HG03439 (cell line): Measurements from ENCODE around the gene DEGS2.
A peak's percentile ranks its signal among the peaks of the same experiment; 100 is the strongest.

Source experiments
- ATAC-seq: cut with Tn5 transposase; IDR thresholded peaks from one replicate; pipeline ENCODE4 v1.9.1; 2021; ENCODE audit warnings: mild to moderate bottlenecking, moderate library complexity; ENCODE audit not compliant: unreplicated experiment

The DEGS2 gene

DNA sequence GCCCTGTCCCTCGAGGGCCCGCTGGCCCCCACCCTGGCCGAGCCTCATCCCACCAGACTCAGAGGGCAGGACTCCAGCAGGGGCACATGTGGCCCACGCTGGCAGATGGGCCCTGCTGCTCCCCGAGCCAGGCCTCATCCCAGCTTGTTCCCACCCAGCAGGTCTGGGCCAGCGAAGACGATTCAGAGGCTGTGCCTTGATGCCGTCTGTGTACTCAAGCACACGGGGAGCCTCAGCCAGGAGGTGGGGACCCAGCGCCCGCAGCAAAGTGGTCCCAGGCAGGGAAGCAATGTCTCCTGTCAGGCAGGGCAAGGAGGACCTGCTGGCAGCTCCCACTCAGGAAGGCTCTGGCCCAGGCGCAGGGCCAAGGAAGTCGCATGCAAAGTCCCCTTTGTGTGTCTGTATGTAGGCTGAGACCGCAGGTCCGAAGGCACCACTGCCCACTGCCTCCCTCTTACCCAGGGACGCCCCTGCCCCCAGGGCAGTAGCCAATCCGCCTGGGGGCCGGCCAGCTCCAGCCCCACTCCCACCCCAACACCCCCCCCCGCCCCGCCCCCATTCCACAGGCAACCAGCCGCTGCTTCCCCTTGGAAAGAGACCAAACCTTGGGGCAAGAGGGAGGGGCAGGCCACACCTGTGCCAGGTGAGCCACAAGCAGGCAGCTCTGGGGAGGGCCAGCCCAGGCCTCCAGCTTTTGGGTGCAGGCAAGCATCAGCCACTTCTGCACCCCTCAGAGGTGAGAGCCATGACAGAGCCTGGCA lies 9.4 kb downstream of the DEGS2 start:
- no peak for ATAC-seq

DNA sequence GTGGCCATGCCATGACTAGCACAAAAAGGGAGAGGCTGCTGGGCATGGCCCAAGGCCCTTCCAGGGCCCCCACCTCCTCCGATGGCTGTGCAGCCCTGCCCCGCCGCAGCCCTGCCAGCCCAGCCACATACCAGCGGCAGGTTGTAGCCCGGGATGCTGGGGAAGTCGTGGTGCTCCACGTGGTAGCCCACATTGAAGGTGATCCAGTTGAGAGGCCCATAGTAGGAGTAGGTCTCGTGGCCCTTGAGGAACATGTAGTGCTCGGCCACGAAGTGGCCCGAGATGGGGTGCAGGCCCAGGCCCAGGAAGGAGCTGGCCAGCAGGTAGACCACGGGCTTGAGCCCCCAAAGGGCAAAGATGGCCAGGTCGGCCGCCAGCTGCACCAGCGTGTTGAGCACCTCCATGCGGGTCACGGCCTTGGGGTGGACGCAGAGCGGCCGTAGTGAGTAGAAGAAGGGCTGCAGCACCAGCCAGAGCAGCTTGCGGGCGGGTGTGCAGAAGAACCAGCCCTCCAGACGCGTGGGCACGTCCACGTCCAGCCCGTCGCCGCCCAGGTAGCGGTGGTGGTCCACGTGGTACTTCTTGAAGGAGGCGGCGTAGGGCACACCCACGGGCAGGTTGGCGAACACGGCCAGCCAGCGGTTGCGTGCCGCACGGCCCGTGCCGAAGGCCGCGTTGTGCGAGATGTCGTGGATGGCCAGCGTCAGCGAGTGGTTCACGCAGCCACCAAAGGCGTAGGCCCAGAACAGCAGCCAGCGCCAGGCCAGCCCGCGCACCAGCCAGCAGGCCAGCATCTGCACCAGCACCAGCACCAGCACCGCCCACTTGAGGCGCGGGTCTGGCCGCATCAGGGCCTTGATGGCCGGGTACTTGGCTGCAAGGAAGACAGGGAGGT lies 10.4 kb downstream of the DEGS2 start:
- ATAC-seq = no peak

DNA sequence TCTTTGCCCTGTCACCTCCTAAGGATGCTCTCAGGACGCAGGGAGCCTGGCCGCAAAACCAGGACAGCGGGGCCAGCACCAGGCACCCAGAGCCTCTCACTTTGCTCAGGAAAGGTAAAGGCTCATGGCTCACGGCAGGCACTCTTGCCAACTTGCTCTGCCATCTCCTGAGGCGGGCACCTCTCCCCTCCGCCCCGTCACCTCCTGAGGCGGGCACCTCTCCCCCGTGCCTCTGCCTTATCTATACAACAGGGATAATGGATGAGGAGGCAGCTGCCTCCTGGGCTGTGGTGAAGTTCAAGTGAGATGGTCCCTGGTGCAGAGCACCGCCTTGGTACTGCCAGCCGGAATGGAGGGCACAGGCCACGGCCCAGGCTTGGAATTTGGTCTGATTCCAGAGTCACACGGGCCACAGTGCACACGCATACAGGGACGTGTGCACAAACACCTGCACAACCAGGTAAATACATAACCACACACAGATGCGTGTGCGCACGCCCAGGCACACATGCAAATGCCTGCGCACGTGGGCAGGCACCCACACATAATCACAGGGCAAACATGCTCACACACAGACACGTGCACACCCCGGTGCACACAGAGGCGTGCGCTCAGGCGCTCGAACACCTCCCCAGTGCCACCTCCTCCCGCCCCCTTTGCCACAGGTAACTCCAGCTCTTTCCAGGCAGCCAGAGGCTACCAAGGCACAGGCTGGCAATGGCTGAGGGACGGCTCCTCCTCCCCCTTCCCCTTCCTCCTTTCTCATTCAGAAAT lies 11.6 kb downstream of the DEGS2 start:
- no peak for ATAC-seq

DNA sequence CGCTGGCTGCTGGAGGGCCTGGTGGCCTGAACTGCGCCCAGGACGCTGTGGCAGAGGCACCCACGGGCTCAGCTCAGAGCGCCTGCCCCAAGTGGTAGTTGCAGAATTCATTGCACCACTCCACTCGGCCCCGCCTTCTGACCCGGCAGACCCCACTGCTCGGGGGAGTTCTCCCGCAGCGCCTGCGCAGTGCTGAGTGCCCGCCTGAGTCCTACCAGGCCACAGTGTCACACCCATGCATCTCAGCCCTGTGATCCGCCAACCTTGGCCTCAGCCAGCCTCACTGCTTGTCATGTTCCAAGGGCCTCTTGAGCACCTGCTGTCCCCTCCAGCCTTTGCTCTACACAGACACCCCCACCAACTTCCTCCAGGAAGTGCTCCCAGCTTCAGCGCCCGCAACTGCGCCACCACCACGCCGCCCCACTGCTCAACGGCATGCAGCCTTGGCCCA lies 12.2 kb downstream of the DEGS2 start:
- no peak for ATAC-seq

DNA sequence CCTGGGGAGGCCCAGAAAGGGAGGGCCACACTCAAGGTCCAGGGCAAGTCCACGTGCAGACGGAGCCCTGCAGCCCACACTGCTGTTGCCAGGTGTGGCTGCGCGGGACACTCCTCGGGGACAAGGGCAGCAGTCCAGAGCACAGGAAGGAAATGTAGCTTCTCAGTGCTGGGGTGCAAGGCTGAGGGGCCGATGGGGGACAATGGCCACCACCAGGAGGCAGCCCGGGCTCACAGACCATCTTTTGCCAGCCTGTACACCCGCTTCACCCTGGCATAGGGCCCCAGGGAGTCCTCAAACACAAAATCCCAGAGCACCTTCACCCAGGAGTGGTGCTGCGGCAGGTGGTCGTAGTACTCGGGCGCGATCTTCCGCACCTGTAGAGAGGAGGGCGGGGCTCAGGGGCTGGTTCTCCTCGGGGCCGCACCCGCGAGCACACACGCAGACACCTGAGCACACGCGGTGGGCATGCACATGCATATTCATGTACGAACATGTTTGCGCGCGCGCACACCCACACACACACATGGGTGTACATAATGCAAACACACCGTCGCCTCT lies 12.8 kb downstream of the DEGS2 start:
- no peak for ATAC-seq

DNA sequence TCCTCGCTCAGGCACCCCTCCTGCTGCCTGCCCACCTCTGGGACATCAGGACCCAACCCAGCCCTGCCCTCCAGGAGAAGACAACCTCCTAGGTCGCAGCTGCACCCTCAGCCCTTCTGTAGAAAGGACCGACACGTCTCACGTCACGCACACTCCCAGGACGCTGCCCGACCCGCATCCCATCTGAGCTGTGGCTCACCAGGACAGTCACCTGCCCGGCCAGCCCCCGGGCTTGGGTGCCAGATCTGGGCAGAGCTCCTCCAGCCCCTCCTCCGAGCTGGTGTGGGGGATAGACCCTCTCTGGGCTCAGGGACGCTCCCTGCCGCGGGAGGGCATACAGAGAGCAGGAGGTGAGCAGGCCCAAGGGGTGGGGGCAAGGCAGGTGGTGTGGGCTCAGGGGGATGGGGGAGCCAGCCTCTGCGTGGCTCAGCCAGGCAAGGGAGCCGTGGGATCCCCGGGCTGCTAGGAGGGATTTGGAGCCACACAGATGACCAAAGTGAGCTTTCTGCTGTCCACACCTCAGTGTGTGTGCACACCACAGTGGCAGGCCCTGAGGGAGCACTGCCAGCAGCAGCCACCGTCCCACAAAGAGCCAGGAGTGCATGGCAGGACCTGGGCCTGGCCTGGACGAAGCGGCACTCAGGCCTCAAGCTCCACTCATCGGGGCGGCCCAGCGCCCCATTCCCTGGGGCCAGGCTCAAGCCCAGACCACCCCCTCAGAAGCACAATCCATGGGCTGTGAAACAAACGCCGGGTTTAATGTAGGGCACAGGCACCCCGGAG lies 13.6 kb downstream of the DEGS2 start:
- ATAC-seq = no peak

DNA sequence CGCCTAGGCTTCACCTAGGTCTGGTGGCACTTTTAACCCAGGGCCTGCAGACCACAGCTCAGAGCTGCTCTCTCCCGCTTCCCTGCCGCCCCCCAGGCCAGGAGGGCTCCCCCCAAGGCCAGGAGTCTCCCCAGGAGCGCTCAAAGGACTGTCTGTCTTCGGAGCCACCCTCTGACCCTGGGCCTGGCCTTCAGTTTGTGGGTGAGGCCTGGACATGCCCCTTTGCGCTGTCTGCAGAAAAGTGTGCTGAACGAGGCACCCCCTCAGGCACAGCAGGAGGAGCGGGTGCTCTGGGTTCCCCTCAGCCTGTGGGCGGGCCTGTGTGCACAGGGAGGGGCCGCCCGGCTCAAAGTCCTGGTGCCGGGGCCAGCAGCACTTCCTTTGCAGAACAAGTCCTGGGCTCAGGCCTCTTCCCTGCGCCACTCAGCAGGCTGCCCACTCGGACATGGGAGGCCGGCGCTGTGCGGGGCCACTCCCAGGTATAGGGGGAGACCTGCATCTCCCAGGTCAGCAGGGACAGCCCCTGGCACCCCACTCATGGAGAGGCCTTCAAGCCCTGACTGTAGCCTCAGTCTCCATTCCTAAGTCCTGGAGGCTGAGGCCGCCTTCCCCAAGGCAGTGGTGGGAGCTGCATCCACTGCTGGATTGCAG lies 14.3 kb downstream of the DEGS2 start:
- ATAC-seq = no peak

DNA sequence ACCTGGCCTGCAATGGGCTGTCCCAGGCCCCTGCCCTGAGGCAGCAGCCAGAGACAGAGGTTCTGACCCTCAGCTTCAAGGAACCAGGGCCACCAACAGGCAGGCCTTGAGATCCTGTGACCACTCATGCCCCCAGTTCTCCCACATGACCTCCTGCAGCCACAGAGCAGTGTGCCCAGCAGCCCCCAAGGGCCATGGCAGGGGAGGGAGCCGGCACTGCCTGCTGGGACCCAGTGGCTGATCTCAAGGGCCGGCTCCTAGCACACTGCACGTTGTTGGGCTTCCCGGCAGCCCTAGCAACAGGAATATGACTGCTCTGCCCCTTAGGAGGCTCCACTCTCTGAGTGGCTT lies 14.8 kb downstream of the DEGS2 start:
- ATAC-seq = no peak

DNA sequence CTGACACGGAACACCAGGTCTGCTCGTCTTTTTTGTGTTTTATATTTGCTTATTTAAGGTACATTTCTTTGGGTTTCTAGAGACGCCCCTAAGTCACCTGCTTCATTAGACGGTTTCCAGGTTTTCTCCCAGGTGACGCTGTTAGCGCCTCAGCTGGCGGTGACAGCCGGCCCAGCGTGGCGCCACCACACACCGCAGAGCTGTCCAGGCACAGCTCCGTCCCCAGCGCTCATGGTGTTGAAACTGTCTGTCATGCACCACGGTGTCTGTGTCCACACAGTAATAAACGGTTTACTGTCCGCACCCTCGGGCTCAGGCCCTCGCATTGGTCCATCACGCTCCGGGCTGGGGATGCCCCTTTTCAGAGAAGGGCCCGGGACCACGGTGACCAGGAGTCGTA lies 15.5 kb downstream of the DEGS2 start:
- no peak for ATAC-seq

DNA sequence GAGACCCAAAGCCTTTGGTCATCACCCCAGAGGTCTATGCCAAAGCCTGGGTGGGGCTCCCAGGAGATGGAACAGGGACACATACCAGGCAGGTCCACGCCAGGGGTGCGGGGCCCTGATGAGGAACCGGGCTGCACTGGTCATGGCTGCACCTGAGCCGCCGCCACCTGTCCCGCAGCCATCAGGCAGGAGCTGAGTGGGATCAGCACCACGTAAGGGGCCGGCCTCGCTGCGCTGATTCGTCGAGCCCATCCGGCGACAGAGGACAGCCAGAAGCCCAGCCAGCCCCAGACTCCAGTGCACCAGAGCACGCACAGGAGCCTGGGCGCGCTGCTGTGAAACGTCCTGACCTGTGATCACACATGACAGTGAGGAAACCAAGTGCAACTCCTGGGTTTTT lies 15.9 kb downstream of the DEGS2 start:
- no peak for ATAC-seq

DNA sequence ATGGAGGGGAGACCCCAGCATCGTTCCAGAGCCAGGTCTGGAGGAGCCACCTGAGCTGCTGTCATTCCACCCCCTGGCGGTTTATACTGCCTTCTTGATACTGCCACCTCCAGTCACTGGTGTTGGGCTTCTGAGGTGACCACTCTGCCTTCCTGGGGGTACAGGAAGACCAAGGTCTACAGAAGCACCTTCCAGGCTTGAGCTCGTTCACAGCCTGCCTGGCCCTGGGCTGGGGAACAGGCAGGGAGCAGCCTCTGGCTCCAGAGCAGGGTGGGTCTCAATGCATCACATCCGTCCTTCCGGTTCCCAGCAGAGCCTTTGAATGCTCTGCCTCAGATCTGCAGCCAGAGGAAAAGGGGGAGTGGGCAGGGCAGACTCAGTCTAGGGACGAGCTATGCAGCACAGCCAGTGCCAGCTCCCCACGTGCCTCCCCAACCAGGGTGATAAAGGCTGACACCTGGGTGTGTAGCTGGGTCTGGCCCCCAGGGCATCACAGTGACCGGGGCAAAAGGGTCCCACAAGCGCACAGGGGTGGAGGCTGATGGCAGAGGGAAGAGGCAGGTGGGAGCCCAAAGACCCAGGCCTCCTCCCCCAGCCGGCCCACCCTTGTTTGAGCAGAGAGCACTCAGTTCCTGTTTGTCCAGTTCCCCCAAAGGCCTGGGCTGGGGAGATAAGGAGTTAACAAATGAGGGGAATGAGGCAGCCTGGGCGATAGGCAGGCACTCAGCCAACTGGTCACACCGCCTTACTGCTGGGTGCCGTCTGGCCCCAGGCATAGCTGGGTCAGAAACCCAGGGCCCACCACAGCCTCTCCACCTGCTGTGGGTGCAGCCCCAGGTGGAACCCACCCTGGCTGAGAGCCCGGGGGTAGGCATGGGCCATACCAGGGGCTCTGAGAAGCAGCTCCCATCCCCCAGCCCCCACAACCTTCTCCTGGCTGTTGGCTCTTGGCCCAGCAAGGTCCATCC lies 17.1 kb downstream of the DEGS2 start:
- ATAC-seq = no peak

DNA sequence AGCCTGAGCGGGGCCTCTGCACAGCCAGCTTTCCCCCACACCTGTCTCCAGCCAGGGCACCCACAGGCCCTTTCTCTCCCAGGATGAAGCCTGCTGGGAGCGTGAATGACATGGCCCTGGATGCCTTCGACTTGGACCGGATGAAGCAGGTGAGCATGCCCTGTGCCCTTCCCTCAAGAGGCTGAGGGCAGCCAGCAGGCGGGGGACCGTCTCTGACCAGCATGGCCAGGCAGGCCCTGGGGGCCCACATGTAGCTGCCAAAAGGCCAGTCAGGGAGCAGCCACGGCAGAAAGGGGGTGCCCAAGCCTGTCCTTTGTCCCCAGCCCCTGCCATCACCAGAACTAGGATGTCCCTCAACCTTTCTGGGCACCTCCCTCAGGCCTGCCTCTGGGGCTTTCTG lies 18.3 kb downstream of the DEGS2 start:
- ATAC-seq = no peak

DNA sequence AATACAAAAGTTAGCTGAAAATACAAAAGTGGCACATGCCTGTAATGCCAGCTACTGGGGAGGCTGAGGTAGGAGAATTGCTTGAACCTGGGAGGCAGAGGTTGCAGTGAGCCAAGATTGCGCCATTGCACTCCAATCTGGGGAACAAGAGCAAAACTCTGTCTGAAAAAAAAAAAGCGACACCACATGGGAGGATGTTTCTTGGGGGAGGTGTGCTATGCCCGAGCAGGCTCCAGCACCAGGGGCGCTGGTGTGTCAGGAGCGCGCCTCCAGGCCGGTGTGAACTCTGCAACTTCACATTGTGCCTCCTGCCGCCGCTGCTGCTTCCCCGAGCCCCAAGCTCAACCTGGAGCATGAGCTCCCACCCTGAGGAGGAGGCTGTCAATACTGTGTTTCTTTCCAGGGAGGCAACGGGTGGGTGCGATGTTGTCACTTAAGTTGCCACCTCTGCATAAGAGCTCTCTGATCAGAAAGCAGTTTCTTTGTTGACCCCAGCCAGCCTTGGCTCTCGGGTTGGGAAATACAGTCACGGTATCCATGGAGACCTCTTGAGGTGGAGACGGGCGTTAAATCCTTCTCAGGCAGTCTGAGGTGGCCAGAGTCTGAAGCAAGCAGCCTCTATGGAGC lies 18.9 kb downstream of the DEGS2 start:
- no peak for ATAC-seq

DNA sequence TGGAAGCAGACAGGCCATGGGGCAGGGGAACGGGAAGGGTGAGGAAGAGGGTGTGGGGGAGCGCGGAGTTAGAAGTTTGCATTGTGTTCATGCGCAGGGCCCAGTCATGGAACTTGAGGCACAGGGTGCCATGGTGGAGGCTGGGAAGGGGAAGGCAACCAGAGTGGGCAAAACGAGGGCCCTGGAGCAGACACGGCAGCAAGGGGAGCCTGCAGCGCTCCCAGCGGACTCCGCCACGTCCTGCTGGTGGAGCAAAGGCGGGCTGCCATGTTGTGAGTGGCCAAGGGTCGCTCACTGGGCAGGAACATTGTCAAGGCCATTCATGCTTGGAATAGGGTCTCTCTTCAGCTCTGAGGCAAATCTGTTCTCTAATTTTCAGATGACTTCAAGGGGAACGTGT lies 20.5 kb downstream of the DEGS2 start:
- ATAC-seq = no peak

DNA sequence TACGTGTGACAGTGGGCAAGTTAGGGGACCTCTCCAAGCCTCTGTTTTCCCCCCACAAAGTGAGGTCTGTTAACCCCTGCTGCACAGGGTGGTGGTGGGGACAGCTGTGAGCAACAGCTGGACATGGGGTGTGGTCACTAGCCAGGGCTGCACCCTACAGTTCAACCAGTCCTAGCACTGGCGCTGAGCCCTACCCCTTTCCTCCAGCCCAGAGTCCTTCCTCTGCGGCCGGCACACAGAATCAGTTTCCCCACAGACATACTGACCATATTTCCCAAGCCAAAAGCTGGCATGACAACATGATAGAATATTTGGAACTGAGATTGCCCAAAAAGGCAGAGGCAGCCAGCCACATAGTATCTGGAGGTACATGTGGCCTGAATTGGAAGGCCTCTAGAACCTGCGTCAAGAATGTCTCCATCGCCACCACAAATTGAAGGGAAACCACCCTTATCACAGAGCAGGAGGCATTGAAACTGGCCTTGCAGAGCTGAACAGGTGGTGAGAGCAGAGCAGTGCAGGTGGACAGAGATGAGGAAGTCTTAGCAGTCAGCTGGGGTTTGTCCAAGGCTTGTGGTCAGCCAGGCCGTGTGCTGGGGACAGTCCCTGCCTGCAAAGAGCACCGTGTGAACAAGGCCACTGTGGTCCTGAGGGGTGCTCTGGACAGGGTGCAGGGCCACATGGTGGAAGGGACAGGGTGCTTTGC lies 21.2 kb downstream of the DEGS2 start:
- ATAC-seq = peak; percentile 52

DNA sequence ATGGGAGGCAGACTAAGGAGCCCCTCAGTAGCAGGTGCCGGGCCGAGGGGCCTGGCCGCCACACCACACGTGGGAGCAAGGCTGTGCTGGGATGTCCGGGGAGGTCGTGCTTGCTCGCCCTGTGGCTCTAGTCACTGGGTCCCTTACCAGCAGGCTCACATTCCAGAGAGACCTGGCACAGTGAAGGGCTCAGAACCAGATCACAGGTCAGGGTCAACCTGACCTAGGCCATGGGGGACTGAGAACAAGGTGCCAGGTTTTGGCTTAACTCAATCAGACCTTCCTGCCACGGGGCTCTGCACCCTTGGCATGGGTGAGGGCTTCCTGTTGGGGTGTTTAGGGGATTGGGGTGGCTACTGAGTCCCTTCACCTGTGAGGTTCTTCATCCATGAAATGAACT lies 22.3 kb downstream of the DEGS2 start:
- no peak for ATAC-seq

DNA sequence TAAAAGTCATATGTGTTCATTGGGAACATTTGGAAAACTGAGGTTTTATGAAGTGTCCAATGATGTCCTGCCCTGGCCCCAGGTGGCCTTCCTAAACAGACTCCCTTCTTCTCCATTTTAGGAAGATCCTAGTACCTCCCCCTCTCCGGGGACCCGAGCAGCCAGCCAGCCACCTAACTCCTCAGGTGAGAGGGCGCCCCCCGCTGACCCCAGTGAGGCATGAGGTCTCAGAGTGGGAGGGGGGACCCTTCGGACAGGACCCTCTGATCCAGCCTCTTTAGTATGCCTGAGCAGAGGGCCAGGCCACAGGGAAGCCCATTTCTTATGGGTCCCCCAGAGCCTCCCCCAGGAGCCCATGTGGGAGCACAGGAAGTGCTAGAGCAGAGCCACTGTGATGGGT lies 23.7 kb downstream of the DEGS2 start:
- no peak for ATAC-seq

DNA sequence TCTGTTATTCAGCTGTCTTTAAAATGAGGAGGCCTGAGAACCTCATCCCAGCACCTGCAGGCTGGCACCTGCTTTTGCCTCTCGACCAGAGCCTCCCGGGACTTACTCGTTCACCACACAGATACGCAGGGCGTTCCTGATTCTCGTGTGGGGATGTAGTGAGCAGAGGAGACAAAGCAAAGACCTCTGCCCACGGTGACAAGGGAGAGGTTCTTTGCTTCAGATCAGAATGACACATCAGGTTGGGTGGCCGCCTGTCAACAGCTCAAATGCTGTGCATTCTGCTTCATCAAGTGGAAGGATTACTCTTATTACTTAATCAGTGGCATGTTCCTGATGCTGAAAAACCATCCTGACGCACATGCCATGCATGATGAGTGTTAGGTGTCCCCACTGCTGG lies 24.4 kb downstream of the DEGS2 start:
- ATAC-seq = no peak
